Measurements from ENCODE around the gene SPIC. TPM values are rescaled to one million over a fixed set of nuclear protein-coding genes. Genes with fewer than 3 reads are reported as not detected.

Gene SPIC
- total and polyA plus RNA-seq, 2 of the 13 experiments (the other 11 are each of a cell fraction or from before 2014, with no cell fraction given) = not detected

DNA sequence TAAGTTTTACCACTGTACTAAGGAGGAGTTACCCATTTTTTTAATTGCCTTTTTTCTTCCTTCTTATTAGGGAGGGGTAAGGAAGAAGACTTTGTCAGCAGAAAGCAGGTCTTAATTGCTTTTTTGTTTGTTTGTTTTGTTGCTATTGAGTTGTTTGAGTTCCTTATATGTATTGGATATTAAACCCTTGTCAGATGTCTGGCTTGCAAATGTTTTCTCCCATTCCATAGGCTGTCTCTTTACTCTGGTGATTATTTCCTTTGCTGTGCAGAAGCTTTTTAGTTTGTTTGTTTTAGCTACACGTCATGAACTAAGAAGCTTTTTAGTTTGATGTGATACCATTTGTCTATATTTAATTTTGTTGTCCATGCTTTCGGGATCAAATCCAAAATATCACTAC is 13.3 kb downstream of the SPIC start (continued):
- TF ChIP-seq ZNF34 (CRISPR knock-in tag; IDR thresholded peaks at IDR 0.05; ENCODE audit: borderline replicate concordance) (no peak), FOXP1 (IDR thresholded peaks at IDR 0.05) (no peak), FOXP1 (CRISPR knock-in tag; IDR thresholded peaks at IDR 0.05) (no peak), MIXL1 (CRISPR knock-in tag; IDR thresholded peaks at IDR 0.05) (no peak), NCOA5 (CRISPR knock-in tag; IDR thresholded peaks at IDR 0.05) (no peak)

DNA sequence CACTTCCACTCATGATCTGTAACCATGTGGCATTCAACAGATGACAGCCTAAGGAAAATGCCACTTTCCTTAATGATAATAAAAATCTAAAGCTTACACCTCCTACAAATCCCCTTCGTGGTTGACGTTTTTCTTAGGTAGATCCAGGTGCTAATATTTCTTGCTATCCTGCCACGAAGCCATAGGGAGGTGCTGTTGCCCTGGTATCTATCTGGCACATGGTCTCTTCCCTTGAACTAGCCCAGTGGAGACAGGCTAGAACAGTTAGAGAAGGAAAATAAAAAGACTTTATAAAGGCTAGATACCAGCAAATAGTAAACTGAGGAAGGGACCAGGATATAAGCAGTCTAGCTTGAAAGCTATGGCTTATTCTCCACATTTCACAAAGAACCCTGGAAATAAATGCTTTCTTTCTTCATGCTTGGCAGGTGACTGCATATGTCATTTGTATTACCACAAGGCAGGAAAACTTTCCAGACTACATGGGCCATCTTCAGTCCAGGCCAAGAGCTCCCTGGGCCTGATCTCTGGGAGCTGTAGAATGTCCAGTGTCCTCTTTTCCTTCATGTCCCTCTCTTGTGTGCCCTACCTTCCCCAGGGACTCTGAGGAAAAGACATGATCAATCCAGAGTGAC is 15.3 kb downstream of the SPIC start:
- FAIRE-seq (peak; percentile 46), ATAC-seq (peak; percentile 93), DNase-seq (ENCODE audit: low spot score) (peak; percentile 61)
- Histone ChIP-seq H3K27ac (ENCODE audit: extremely low read length, insufficient read depth, low read length) (no peak overlapping the region), H3K4me2 (ENCODE audit: low read depth, low read length) (no peak overlapping the region), H3K9ac (ENCODE audit: insufficient read depth, low read depth, low read length) (no peak overlapping the region), H3K4me1 (ENCODE audit: insufficient read depth, low read length) (peaks cover 10% of the 10 kb centered on the region), H2AFZ (ENCODE audit: low read length) (no peak overlapping the region), H3K4me3 (replicated peaks in 1 of 3; ENCODE audit: insufficient read depth in 1 of 3, low read depth in 2 of 3, low read length in 3 of 3) (no peak overlapping the region), H3K9me3 (ENCODE audit: low read length) (no peaks in the 10 kb centered on the region), H3K27me3 (ENCODE audit: control insufficient read depth in 1 of 2, insufficient read depth in 2 of 2, low read length in 2 of 2) (peaks cover 0 to 4% of the 10 kb centered on the region in 2 experiments; a peak in 1 of 5 replicates), H4K20me1 (ENCODE audit: insufficient read depth, low read length) (no peaks in the 10 kb centered on the region), H3K79me2 (ENCODE audit: insufficient read depth, low read length) (no peaks in the 10 kb centered on the region), H3K36me3 (replicated peaks in 1 of 2; ENCODE audit: control insufficient read depth in 1 of 2, insufficient read depth in 2 of 2, low read length in 2 of 2) (no peaks in the 10 kb centered on the region)
- in situ Hi-C loops (cut with HindIII; ENCODE audit: extremely low pct_ligation_motif_present, low pct_unique_long_range_greater_than_20kb) (no loop called here), intact Hi-C loops (cut with micrococcal nuclease; ENCODE audit: unreplicated experiment) (loop anchor here (1.0 to 5.0 kb wide), 4 partner anchors 76 to 341 kb away; no protein-coding TSS in a partner anchor)
- 0% methylated on average over 3 of the region's 3 CpGs for WGBS (ENCODE audit: low lambda C conversion rate)
- POLR2A ChIA-PET = no interaction called here
- CTCF ChIA-PET (ENCODE audit: low intra/inter-chr PET ratio, low total read pairs) = no interaction called here
- TF ChIP-seq RAD21 (CRISPR knock-in tag; IDR thresholded peaks at IDR 0.05) (peak; percentile 70; the same call in 1 of the 2 replicates), CTCF (CRISPR knock-in tag; IDR thresholded peaks at IDR 0.05) (peak; percentile 80), NFE2 (CRISPR knock-in tag; IDR thresholded peaks at IDR 0.05) (no peak), SMC3 (IDR thresholded peaks at IDR 0.05; ENCODE audit: low read length) (peak; percentile 61), STAG1 (CRISPR knock-in tag; IDR thresholded peaks at IDR 0.05) (peak; percentile 93), POGZ (CRISPR knock-in tag; IDR thresholded peaks at IDR 0.05) (no peak), TEAD3 (CRISPR knock-in tag; optimal IDR thresholded peaks at IDR 0.05; ENCODE audit: borderline replicate concordance) (peak; percentile 36), ZFP36L1 (CRISPR knock-in tag; IDR thresholded peaks at IDR 0.05) (no peak)
- TF ChIP-seq, protein P1, sequence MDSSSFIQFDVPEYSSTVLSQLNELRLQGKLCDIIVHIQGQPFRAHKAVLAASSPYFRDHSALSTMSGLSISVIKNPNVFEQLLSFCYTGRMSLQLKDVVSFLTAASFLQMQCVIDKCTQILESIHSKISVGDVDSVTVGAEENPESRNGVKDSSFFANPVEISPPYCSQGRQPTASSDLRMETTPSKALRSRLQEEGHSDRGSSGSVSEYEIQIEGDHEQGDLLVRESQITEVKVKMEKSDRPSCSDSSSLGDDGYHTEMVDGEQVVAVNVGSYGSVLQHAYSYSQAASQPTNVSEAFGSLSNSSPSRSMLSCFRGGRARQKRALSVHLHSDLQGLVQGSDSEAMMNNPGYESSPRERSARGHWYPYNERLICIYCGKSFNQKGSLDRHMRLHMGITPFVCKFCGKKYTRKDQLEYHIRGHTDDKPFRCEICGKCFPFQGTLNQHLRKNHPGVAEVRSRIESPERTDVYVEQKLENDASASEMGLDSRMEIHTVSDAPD (CRISPR knock-in tag; IDR thresholded peaks at IDR 0.05) = no peak
- BruUV-seq (replicated peaks) = no TSS peak

Data from HepG2 (cell line).